ENCODE measurements around the gene SOS2.

SOS2 gene

DNA sequence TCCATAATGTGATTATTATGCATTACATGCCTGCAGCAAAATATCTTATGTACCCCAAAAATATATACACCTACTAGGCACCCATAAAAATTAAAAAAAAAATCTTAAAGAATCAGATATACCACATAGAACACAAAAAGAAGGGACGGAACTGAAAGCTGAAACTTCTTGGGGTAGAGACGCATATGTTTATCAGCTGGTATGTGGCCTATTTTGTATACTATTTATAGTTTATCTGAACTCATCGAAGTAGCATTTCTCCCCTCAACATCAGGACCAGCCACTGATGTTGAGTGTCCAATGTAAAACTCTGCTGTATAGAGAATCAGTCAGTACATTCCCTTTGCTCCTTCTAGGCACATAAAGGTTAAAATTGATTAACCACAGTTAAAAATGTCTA, 22.9 kb upstream of the SOS2 start:
- H3K27ac ChIP-seq, result no peak overlapping the region
- H3K4me3 ChIP-seq, result no peak overlapping the region
- peaks cover 0 to 46% (median 29%) of the 10 kb centered on the region in 11 experiments; a peak in 17 of 22 replicates for H3K36me3 ChIP-seq
- peaks cover 0 to 19% (median 13%) of the 10 kb centered on the region in 11 experiments; a peak in 13 of 22 replicates for H3K9me3 ChIP-seq (replicated peaks in 1 of 11)
- no peak overlapping the region for H3K4me2 ChIP-seq
- H4K20me1 ChIP-seq, result no peaks in the 10 kb centered on the region
- H3K27me3 ChIP-seq, result no peaks in the 10 kb centered on the region
- TF ChIP-seq Cebpa-rat (IDR thresholded peaks at IDR 0.05), result no peak
- no peaks in the 10 kb centered on the region for H3K4me1 ChIP-seq
- H3K9ac ChIP-seq, result no peak overlapping the region

DNA sequence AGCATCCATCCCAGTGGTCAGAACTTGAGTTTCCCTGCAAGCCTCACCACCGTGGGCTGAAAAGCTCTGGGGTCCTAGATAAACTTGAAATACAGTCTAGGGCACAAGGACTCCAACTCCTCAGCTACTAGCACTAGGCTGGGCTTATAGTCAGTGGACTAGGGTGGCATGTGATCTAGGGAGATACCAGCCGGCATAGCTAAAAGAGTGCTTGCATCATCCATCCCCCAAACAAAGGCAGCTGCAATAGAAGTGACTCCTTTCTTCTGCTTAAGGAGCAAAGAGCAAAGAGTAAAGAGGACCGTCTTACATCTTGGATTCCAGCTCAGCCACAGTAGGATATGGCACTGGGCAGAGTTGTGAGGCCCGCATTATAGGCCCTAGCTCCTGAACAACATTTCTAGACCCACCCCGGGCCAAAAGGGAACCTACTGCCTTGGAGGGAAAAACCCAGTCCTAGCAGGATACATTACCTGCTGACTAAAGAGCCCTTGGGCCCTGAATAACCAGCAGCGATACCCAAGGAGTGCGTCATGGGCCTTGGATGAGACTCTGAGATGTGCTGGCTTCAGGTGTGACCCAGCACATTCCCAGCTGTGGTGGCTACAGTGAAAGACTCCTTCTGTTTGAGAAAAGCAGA, 17.9 kb upstream of the SOS2 start:
- Histone ChIP-seq H3K9ac (no peak overlapping the region), H3K4me1 (no peaks in the 10 kb centered on the region), H3K4me3 (no peak overlapping the region), H3K27ac (no peak overlapping the region), H3K4me2 (no peak overlapping the region), H4K20me1 (no peaks in the 10 kb centered on the region), H3K9me3 (replicated peaks in 1 of 11) (peaks cover 0 to 19% (median 13%) of the 10 kb centered on the region in 11 experiments; a peak in 13 of 22 replicates), H3K36me3 (peaks cover 0 to 60% (median 39%) of the 10 kb centered on the region in 11 experiments; a peak in 19 of 22 replicates), H3K27me3 (no peaks in the 10 kb centered on the region)
- TF ChIP-seq Cebpa-rat (IDR thresholded peaks at IDR 0.05), result no peak

- no peak overlapping the region for H3K27ac ChIP-seq
- H3K4me1 ChIP-seq, result no peaks in the 10 kb centered on the region
- H3K4me3 ChIP-seq, result no peak overlapping the region
- peak in 1 of 11 experiments; percentile 54; a peak in 1 of 22 replicates for TF ChIP-seq Cebpa-rat (IDR thresholded peaks at IDR 0.05)
- no peak overlapping the region for H3K4me2 ChIP-seq
- H3K9me3 ChIP-seq (replicated peaks in 1 of 11), result peaks cover 0 to 11% (median 2%) of the 10 kb centered on the region in 11 experiments; a peak in 8 of 22 replicates
- peaks cover 0 to 47% (median 29%) of the 10 kb centered on the region in 11 experiments; a peak in 18 of 22 replicates for H3K36me3 ChIP-seq
- no peaks in the 10 kb centered on the region for H3K27me3 ChIP-seq
- no peaks in the 10 kb centered on the region for H4K20me1 ChIP-seq
- no peak overlapping the region for H3K9ac ChIP-seq
These were observed 15.9 kb upstream of the SOS2 start for GRCh38 chr14:50247245-50247644.

- Histone ChIP-seq H3K27me3 (no peaks in the 10 kb centered on the region; a peak in 1 of 22 replicates), H3K4me2 (no peak overlapping the region), H3K9me3 (replicated peaks in 1 of 11) (no peaks in the 10 kb centered on the region), H3K4me1 (peaks cover 1 to 5% (median 4%) of the 10 kb centered on the region in 10 experiments), H3K27ac (no peak overlapping the region), H3K9ac (no peak overlapping the region), H3K36me3 (peaks cover 0 to 27% (median 7%) of the 10 kb centered on the region in 11 experiments; a peak in 11 of 22 replicates), H3K4me3 (no peak overlapping the region), H4K20me1 (no peaks in the 10 kb centered on the region)
- no peak for TF ChIP-seq Cebpa-rat (IDR thresholded peaks at IDR 0.05)
These were observed 11.4 kb upstream of the SOS2 start for GRCh38 chr14:50242566-50243310.

DNA sequence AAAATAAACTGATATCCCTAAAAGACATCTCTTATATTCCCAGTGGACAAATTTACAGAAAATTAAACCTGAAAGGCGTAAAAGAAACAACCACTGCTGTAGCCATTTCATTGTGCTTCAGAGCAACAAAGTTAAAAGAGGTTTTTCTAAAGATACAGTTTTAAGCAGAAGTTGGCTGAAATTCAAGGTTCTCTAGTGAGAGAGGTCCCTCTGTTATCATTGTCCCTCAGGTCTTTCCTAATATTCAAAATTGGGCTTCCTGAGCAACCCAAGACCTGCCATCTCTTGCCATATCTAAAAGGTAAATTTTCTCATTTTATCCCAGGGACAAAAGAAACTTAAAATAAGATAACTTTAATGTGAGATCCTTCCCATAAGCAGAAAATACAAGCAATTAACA, 10.7 kb upstream of the SOS2 start:
- no peaks in the 10 kb centered on the region for H4K20me1 ChIP-seq
- no peaks in the 10 kb centered on the region; a peak in 1 of 22 replicates for H3K27me3 ChIP-seq
- H3K36me3 ChIP-seq, result peaks cover 0 to 27% (median 7%) of the 10 kb centered on the region in 11 experiments; a peak in 11 of 22 replicates
- no peak overlapping the region for H3K27ac ChIP-seq
- H3K4me3 ChIP-seq, result no peak overlapping the region
- TF ChIP-seq Cebpa-rat (IDR thresholded peaks at IDR 0.05), result no peak
- H3K9ac ChIP-seq, result no peak overlapping the region
- no peaks in the 10 kb centered on the region for H3K9me3 ChIP-seq (replicated peaks in 1 of 11)
- peaks cover 7 to 11% (median 10%) of the 10 kb centered on the region in 10 experiments for H3K4me1 ChIP-seq
- H3K4me2 ChIP-seq, result no peak overlapping the region

- Histone ChIP-seq H3K27ac (peak overlapping the region in 5 of 11 experiments; percentile 12 to 58 (median 38); a peak in 10 of 22 replicates), H4K20me1 (no peaks in the 10 kb centered on the region), H3K36me3 (peaks cover 0 to 4% (median 0%) of the 10 kb centered on the region in 11 experiments; a peak in 1 of 22 replicates), H3K4me1 (peaks cover 10 to 18% (median 14%) of the 10 kb centered on the region in 10 experiments), H3K9me3 (replicated peaks in 1 of 11) (peaks cover 7 to 21% (median 10%) of the 10 kb centered on the region in 11 experiments), H3K27me3 (no peaks in the 10 kb centered on the region; a peak in 1 of 22 replicates), H3K9ac (peak overlapping the region in 3 of 11 experiments; percentile 7 to 44 (median 19); a peak in 3 of 22 replicates), H3K4me2 (peak overlapping the region; percentile 35 to 92 (median 65); a peak in 21 of 22 replicates), H3K4me3 (no peak overlapping the region)
- no peak for TF ChIP-seq Cebpa-rat (IDR thresholded peaks at IDR 0.05)
These were observed 6.0 kb upstream of the SOS2 start for GRCh38 chr14:50237427-50237826.

GRCh38 chr14:50233951-50234250, 2.5 kb upstream of the SOS2 start:
- Histone ChIP-seq H3K4me3 (no peak overlapping the region), H3K27ac (no peak overlapping the region), H3K27me3 (no peaks in the 10 kb centered on the region), H3K36me3 (peaks cover 0 to 4% (median 0%) of the 10 kb centered on the region in 11 experiments; a peak in 5 of 22 replicates), H3K9me3 (replicated peaks in 1 of 11) (peaks cover 7 to 21% (median 10%) of the 10 kb centered on the region in 11 experiments), H4K20me1 (peaks cover 7 to 24% (median 15%) of the 10 kb centered on the region in 11 experiments; a peak in 17 of 22 replicates), H3K4me2 (no peak overlapping the region), H3K9ac (no peak overlapping the region), H3K4me1 (peaks cover 24 to 33% (median 28%) of the 10 kb centered on the region in 10 experiments)
- no peak for TF ChIP-seq Cebpa-rat (IDR thresholded peaks at IDR 0.05)

GRCh38 chr14:50233166-50233950, 2.0 kb upstream of the SOS2 start:
- H3K9ac ChIP-seq, result no peak overlapping the region

More at GRCh38 chr14:50233166-50233950, 2.0 kb upstream of the SOS2 start:
- peaks cover 7 to 28% (median 15%) of the 10 kb centered on the region in 11 experiments; a peak in 17 of 22 replicates for H4K20me1 ChIP-seq
- no peak overlapping the region for H3K4me2 ChIP-seq
- no peak overlapping the region for H3K4me3 ChIP-seq
- peaks cover 0 to 7% (median 4%) of the 10 kb centered on the region in 11 experiments; a peak in 13 of 22 replicates for H3K36me3 ChIP-seq
- TF ChIP-seq Cebpa-rat (IDR thresholded peaks at IDR 0.05), result no peak
- H3K27ac ChIP-seq, result no peak overlapping the region
- H3K27me3 ChIP-seq, result no peaks in the 10 kb centered on the region
- peaks cover 28 to 38% (median 32%) of the 10 kb centered on the region in 10 experiments for H3K4me1 ChIP-seq
- H3K9me3 ChIP-seq (replicated peaks in 1 of 11), result peaks cover 8 to 24% (median 14%) of the 10 kb centered on the region in 11 experiments

Data from BLaER1 treated with 17β-estradiol and CSF1 and Interleukin-3, amounts not matched to agents 10 nM and 100 nM (cell line).